SK-N-DZ (cell line): ENCODE measurements around the gene DPP8.
"Not testable (repeated sequence)": the region's sequence is repeated elsewhere in the genome, so short reads cannot be mapped to it uniquely, and the experiment has no call there.

Source experiments
- DNase-seq: peaks from one replicate; pipeline ENCODE4 v3.0.0-alpha.2; 2015; ENCODE audit warnings: low spot score

DPP8 gene

GRCh38 chr15:65525622-65526021 lies 8.1 kb upstream of the DPP8 start:
- DNase-seq = no peak

DNA sequence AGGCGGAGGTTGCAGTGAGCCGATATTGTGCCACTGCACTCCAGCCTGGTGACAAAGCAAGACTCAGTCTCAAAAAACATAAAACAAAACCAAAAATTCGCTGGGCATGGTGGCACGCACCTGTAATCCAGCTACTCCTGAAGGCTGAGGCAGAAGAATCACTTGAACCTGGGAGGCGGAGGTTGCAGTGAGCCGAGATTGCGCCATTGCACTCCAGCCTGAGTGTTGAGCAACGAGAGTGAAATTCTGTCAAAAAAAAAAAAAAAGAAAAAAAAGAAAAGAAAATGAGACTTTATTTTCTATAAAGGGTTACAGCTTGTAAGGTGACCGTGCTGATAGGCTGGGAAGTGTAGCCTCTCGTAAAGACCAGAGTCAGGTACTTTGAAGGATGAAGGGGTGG lies 6.7 kb upstream of the DPP8 start:
- no peak for DNase-seq

GRCh38 chr15:65521350-65521749 lies 3.9 kb upstream of the DPP8 start:
- no peak for DNase-seq

GRCh38 chr15:65518633-65519285 lies 1.3 kb upstream of the DPP8 start:
- DNase-seq = no peak

- DNase-seq = no peak
Measured at GRCh38 chr15:65517866-65518207, 348 bp upstream of the DPP8 start.

- DNase-seq = no peak
Measured at GRCh38 chr15:65512807-65513416, 4.6 kb downstream of the DPP8 start.

GRCh38 chr15:65512189-65512588 lies 5.3 kb downstream of the DPP8 start:
- DNase-seq = no peak

DNA sequence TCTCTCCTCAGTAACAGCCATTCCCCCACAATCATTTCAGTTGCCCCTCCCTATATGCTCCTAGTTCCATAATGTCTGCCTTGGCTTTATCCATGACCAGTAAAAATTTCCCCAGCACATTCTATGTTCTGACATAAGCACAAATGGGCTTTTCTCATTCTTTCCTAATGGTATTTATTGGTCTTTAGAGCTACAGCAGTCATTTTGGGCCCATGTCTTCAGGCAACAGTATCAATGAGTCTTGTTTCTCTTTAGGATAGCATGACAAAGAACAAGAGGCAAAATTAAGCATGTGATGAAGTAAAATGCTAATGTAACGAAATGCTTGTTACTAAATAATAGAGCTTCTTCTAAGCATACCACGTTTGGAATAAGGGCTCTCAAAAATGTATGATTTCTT lies 8.2 kb downstream of the DPP8 start:
- DNase-seq = no peak

DNA sequence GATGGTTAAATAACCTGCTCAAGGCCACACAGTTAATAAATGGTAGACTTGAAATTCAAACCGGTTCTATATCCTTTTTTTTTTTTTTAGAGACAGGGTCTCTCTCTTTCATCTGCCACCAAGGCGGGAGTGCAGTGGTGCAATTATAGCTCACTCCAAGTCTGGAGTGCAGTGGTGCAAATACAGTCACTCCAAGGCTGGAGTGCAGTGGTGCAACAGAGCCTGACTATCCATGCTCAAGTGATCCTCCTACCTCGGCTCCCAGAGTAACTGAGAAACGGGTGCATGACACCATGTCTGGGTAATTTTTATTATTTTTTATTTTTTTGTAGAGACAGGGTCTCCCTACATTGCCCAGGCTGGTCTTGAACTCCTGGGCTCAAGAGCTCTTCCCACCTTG lies 23.4 kb downstream of the DPP8 start:
- no peak for DNase-seq

DNA sequence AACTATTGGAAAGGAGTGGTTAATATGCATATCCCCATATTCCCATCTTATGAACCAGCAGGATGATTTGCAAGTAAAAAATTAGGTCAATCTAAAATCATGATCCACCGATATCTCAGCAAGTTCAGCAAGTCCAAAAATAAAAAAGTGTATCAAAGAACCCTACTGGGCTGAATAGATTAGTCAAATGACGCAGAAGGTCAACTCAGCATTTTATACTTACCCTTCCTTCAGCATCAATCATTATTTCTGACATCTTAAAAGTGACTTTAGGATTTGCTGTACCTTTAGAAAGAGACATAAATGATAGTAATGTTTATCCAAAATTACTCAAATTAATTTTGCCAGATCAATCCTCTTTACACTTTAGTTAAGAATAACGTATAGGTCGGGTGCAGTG lies 32.6 kb downstream of the DPP8 start:
- DNase-seq = no peak

DNA sequence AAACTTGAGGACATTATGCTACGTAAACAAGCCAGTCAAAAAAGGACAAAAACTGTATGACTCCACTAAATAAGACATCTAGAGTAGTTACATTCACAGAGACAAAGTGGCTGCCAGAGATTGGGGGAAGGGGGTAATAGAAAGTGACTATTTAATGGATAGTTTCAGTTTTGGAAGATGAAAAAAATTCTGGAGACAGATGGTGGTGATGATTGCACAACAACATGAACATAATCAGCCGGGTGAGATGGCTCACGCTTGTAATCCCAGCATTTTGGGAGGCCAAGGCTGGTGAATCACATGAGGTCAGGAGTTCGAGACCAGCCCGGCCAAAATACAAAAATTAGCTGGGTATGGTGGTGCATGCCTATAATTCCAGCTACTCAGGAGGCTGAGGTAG lies 40.6 kb downstream of the DPP8 start:
- DNase-seq = no peak

- no peak for DNase-seq
Measured at GRCh38 chr15:65470866-65471265, 46.6 kb downstream of the DPP8 start.

DNA sequence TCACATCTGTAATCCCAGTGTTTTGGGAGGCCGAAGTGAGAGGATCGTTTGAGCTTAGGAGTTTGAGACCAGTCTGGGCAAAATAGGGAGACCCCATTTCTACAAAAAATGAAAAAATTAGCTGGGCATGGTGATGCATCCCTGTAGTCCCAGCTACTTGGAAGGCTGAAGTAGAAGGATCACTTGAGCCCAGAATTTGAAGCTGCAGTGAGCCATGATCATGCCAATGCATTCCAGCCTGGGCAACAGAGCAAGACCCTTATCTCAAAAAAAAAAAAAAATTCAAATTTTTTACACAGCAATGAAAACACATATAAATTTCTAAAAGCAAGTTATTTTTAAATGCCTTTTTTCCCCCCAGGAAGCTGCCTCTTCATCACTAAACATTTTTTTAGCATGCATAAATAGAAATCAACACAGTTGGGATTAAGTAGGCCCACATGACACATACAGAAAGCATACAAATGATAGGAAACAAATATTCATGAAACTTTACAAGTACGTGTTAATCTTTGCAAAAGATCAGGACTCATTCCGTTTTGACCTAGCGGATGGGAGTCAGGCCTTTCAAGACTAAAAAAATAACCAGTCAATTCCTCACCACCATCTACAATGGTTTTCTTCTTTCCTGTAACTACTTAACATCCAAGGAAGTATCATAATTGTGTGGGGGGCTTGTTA lies 49.1 kb downstream of the DPP8 start:
- no peak for DNase-seq

- no peak for DNase-seq
Measured at GRCh38 chr15:65466901-65467300, 50.6 kb downstream of the DPP8 start.

GRCh38 chr15:65463096-65463495 lies 54.4 kb downstream of the DPP8 start:
- not testable (repeated sequence) for DNase-seq

DNA sequence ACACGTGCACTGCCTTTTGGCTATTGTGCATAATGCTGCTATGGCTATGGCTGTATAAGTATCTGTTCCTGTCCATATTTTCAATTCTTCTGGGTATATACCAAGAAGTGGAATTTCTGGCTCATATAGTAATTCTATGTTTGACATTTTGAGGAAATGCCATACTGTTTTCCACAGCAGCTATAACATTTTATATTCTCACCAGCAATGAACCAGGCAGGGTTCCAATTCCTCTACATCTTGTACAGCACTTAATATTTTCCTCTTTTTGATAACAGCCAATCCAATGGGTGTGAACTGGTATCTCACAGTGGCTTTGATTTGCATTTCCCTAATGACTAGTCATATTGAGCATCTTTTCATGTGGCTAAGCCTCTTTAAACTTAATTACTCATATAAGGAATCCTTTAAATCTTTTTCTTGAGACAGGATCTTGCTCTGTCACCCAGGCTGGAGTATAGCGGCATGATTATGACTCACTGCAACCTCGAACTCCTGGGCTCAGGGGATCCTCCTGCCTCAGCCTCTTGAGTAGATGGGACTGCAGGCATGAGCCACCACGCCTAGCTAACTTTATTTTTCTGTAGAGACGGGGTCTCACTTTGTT lies 56.6 kb downstream of the DPP8 start:
- no peak for DNase-seq

DNA sequence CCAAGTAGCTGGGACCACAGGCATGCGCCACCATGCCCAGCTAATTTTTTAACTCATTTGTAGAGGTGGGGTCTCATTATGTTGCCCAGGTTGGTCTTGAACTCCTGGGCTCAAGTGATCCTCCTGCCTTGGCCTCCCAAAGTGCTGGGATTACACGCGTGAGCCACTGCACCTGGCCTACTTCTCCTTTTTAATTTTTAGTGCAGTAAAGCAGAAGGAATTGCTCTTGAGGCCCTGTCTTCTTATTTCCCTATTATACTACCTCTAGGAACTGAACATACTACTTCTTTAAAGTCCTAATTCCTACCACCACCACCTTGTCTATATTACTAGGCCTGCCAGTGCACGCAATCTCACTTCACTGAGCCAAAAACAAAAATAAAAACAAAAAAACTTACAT lies 62.2 kb downstream of the DPP8 start:
- not testable (repeated sequence) for DNase-seq

GRCh38 chr15:65451989-65452388 lies 65.5 kb downstream of the DPP8 start:
- DNase-seq = no peak

DNA sequence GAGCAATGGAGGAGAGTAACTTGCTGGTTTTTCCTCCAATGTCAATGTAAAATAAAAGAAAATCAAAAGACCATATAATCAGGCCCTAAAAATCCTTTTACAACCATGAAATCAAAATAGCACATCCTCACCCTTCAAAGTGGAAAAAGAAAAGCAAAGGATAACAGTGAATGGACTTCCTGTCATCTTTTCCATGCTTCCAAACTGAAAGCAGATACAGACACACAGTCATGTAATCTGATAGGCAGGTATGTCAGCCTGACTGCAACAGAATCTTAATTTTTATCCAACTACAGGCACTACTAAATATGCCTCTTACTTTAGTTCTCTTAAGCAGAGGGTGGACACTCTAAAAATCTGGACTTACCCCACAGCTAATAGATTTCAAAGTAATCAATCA lies 66.9 kb downstream of the DPP8 start:
- no peak for DNase-seq

- DNase-seq = no peak
Measured at GRCh38 chr15:65447145-65447544, 70.3 kb downstream of the DPP8 start.

DNA sequence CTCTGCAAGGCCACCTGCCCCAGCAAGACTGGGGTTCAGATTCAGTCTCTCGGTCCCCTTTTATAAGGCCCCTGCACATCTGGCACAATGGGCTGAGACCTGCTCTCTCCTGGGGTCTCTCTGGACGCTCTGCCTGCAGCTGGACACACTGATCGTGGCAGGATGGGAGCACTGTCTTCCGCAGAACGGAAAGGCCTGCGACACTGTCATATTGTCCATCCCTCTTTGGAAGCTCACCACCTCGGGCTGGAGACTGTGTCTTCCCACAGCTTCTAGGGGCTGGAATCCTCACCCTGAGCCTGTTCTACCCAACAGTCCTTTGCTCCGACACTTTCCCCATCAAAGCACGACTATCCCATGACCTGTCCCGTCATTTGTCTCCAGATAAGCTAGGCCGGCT lies 83.3 kb downstream of the DPP8 start:
- no peak for DNase-seq

- DNase-seq = no peak
Measured at GRCh38 chr15:65431731-65432130, 85.8 kb downstream of the DPP8 start.
